ENCODE data around the gene VPS37D. TPM values are rescaled to one million over a fixed set of nuclear protein-coding genes. Genes with fewer than 3 reads are reported as not detected.
"Not testable (repeated sequence)": the region's sequence is repeated elsewhere in the genome, so short reads cannot be mapped to it uniquely, and the experiment has no call there.

The VPS37D gene
- total RNA-seq, 1 donor from 2014 or later = 6.6 TPM

DNA sequence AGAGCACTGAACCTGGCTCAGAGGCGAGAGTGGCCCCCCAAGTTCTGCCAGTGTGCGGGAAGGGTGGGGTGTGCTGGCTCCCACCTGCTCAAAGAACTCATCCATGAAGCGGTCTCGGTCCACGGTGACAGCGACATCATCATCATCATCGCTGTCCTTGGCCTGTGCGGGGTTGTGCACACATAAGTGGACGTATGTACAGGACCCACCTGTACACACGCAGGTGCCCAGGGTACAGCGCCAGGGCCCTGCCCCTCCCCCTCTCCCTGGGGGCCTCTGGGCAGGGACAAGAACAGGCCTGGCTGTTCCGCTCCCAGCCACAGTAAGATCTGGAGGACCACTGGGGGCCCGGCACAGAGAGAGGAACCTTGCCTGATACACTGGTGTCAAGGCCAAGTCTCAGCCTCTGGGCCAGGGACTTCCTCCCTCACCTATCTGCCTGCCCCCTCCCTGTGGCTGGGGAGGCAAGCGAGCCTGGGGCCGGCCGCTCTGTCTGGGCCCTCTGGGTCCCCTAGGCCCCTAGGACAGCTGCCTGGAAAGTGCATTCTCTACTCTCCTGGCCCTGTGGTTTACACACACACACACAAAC is 41.4 kb downstream of the VPS37D start:
- Mint-ChIP-seq H3K27me3 (ENCODE audit: low read depth) (no peaks in the 10 kb centered on the region), H3K36me3 (ENCODE audit: low read depth) (peaks cover 8% of the 10 kb centered on the region), H3K4me1 (ENCODE audit: low read depth) (peaks cover 48% of the 10 kb centered on the region), H3K27ac (ENCODE audit: unreplicated experiment) (no peak overlapping the region), H3K4me3 (ENCODE audit: unreplicated experiment) (no peak overlapping the region), H3K9me3 (ENCODE audit: low read depth) (no peaks in the 10 kb centered on the region)
- TF ChIP-seq, protein P1, sequence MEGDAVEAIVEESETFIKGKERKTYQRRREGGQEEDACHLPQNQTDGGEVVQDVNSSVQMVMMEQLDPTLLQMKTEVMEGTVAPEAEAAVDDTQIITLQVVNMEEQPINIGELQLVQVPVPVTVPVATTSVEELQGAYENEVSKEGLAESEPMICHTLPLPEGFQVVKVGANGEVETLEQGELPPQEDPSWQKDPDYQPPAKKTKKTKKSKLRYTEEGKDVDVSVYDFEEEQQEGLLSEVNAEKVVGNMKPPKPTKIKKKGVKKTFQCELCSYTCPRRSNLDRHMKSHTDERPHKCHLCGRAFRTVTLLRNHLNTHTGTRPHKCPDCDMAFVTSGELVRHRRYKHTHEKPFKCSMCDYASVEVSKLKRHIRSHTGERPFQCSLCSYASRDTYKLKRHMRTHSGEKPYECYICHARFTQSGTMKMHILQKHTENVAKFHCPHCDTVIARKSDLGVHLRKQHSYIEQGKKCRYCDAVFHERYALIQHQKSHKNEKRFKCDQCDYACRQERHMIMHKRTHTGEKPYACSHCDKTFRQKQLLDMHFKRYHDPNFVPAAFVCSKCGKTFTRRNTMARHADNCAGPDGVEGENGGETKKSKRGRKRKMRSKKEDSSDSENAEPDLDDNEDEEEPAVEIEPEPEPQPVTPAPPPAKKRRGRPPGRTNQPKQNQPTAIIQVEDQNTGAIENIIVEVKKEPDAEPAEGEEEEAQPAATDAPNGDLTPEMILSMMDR (IDR thresholded peaks at IDR 0.05) = no peak
- no peak for DNase-seq (ENCODE audit: low spot score)

DNA sequence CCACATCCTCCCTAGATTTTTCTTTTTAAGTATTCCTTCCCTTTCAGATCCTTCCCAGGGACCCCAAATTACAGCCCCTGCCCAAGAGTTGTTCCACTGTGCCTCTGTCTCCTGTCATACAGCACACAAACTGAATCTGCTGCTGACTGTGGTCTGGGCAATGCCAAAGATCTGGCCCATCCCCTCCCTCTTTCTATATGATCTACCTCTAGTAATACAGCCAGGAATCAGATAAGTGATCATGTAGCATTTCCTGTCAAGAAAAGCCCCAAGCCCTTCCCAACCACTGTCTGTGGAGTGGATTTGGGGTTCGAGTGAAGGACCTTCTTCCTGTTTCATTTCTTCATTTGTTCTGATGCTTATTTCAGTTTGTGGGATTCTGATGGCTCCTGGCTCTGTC is 45.1 kb downstream of the VPS37D start:
- Mint-ChIP-seq H3K9me3 (ENCODE audit: low read depth) (no peaks in the 10 kb centered on the region), H3K27me3 (ENCODE audit: low read depth) (no peaks in the 10 kb centered on the region), H3K36me3 (ENCODE audit: low read depth) (peaks cover 8% of the 10 kb centered on the region), H3K4me3 (ENCODE audit: unreplicated experiment) (no peak overlapping the region), H3K27ac (ENCODE audit: unreplicated experiment) (no peak overlapping the region), H3K4me1 (ENCODE audit: low read depth) (peaks cover 37% of the 10 kb centered on the region)
- DNase-seq (ENCODE audit: low spot score) = no peak
- TF ChIP-seq, protein P1 (IDR thresholded peaks at IDR 0.05) = no peak

DNA sequence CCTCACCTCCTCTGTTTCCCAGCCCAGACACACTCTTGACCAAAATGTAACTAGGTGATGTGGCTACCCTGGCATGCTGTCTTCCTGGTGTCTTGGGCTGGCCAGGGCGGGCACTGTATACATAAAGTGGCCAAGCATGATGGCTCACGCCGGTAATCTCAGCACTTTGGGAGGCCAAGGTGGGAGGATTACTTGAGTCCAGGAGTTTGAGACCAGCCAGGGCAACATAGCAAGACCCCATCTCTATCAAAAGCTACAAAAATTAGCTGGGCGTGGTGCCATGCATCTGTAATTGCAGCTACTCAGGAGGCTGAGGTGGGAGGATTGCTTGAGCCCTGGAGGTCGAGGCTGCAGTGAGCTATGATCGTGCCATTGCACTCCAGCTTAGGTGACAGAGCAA is 45.7 kb downstream of the VPS37D start:
- H3K9me3 Mint-ChIP-seq (ENCODE audit: low read depth); H3K4me3 Mint-ChIP-seq (ENCODE audit: unreplicated experiment); DNase-seq (ENCODE audit: low spot score); H3K27me3 Mint-ChIP-seq (ENCODE audit: low read depth); H3K27ac Mint-ChIP-seq (ENCODE audit: unreplicated experiment); H3K36me3 Mint-ChIP-seq (ENCODE audit: low read depth): not testable (repeated sequence)
- peaks cover 41% of the 10 kb centered on the region for H3K4me1 Mint-ChIP-seq (ENCODE audit: low read depth)

DNA sequence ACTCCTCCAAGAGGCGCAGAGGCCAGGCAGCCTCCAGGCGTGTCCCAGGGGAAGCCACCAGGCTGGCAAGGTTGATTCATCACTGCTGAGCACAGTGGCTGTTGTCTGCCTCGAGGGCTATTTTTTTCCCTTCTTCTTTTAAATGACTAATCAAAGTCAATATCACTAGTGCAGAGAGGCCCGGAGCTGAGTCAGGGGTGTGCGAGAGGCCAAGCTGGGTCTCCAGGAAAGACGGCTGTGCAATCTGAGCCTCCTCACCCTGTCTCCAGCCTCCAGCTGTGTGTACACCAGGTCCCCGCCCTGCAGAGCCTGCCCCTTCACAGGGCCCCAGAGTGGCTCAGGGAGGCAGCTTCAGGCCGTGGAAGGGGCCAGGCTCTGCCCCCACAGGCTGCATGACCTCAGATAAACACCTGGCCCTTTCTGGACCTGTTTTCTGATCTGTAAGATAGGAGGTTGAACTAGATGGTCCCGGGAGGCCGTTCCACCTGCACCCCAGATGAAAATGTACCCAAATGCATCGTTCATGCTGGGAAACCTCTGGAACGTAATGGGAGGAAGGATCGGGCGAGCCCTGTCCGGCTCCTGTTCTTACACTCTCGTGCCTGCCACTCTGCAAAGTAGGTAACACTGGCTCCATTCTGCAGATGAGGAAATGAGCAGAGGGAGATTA is 48.2 kb downstream of the VPS37D start:
- peaks cover 7% of the 10 kb centered on the region for H3K36me3 Mint-ChIP-seq (ENCODE audit: low read depth)
- peaks cover 49% of the 10 kb centered on the region for H3K4me1 Mint-ChIP-seq (ENCODE audit: low read depth)
- no peaks in the 10 kb centered on the region for H3K9me3 Mint-ChIP-seq (ENCODE audit: low read depth)
- TF ChIP-seq, protein P1 (IDR thresholded peaks at IDR 0.05) = no peak
- no peak for DNase-seq (ENCODE audit: low spot score)
- peak overlapping the region; percentile 90 for H3K27ac Mint-ChIP-seq (ENCODE audit: unreplicated experiment)
- no peaks in the 10 kb centered on the region for H3K27me3 Mint-ChIP-seq (ENCODE audit: low read depth)
- peak overlapping the region; percentile 16 for H3K4me3 Mint-ChIP-seq (ENCODE audit: unreplicated experiment)

DNA sequence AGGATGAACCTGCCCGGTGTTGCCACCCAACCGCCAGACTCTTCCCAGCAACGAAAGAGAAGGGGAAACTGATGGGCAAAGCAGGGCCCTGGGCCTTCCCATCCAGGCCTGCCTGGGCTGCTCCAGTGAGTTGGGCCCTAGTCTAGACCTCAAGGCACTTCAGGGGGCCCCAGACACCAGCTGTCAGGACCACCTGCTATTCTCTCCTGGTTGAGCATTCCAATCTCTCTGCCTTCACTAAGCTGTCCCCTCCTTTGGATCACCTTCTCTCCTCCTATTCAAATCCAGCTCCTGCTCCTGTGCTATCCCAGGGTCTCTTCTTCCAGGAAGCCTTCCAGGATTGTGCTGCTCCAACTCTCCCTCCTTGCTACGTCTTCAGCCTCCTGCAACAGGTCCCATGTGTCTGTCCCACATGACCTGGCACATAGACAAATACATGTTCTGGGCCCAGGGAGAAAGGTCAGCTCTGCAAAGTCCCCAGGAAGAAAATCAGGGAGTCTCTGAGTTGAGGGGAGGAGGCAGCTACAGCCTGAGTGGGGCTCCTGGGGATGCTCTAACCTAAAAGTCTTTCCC is 48.8 kb downstream of the VPS37D start:
- DNase-seq (ENCODE audit: low spot score) = no peak

More for the DNA sequence above, 48.8 kb downstream of the VPS37D start:
- peaks cover 7% of the 10 kb centered on the region for H3K36me3 Mint-ChIP-seq (ENCODE audit: low read depth)
- TF ChIP-seq, protein P1 (IDR thresholded peaks at IDR 0.05) = no peak
- H3K4me3 Mint-ChIP-seq (ENCODE audit: unreplicated experiment) = peak overlapping the region; percentile 16
- peak overlapping the region; percentile 90 for H3K27ac Mint-ChIP-seq (ENCODE audit: unreplicated experiment)
- no peaks in the 10 kb centered on the region for H3K27me3 Mint-ChIP-seq (ENCODE audit: low read depth)
- no peaks in the 10 kb centered on the region for H3K9me3 Mint-ChIP-seq (ENCODE audit: low read depth)
- H3K4me1 Mint-ChIP-seq (ENCODE audit: low read depth) = peaks cover 55% of the 10 kb centered on the region

Measured in chondrocyte (in vitro differentiated cells).